ENCODE results near the gene RAB39A. TPM values are rescaled to one million over a fixed set of nuclear protein-coding genes. Genes with fewer than 3 reads are reported as not detected.

The RAB39A gene
- total RNA-seq, 1 donor from 2014 or later = 47.7 TPM

DNA sequence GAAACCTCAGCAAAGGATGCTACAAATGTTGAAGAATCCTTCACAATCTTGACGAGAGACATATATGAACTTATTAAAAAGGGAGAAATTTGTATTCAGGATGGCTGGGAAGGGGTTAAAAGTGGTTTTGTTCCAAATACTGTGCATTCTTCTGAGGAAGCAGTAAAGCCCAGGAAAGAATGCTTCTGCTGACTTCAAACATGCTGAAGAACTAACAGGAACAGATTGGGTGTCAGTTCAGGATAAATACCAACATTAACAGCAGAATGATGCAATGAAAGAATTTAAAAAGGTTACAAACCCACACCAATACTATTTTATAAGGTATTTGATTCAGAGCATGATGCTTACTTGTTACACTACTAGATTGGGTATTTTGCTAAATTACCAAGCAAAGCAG, 33.9 kb downstream of the RAB39A start:
- no peak for DNase-seq

DNA sequence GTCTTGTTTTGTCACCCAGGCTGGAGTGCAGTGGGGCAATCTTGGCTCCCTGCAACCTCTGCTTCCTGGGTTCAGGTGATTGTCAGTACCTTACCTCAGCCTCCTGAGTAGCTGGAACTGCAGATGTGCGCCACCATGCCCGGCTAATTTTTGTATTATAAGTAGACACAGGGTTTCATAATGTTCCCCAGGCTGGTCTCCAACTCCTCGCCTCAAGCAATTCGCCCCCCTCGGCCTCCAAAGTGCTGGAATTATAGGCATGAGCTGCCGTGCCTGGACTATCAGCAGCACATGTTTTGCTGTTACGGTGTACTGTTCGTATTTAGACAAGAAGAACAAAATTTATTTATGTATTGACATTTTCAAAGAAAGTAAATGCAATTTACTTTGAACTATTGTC, 34.8 kb downstream of the RAB39A start:
- DNase-seq = no peak

DNA sequence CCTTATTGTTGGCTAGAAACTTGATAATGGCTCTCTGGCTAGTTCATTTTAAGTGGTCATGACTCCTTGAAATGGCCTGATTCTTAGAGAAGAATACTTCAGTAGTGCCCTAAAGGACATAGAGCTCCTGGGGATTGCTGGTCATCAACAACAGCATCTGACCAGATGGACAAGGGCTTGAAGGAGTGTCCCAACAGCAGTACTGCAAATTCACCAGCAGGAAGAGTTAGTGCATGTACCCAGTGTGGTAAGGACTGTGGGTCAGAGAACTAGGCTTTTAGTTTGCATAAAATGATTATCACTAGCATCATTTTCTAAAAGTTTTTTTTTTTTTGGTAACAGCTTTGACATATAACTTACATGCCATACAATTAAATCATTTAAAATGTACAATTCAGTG, 41.0 kb downstream of the RAB39A start:
- no peak for DNase-seq

DNA sequence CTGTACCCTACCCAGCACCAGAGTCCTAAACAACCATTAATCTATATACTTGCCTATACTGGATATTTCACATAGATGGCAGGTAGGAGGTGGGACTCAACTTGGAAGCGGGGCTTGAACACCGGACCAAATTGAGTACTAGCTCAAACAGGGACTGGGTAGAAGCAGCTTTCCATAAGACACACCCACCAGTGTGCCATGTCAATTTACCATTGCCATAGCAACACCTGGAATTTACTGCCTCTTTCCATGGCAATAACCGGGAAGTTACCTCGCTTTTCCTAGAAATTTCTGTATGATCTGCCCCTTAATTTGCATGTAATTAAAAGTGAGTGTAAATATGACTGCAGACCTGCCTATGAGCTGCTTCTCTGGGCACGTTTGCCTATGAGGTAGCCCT, 41.8 kb downstream of the RAB39A start:
- no peak for DNase-seq

DNA sequence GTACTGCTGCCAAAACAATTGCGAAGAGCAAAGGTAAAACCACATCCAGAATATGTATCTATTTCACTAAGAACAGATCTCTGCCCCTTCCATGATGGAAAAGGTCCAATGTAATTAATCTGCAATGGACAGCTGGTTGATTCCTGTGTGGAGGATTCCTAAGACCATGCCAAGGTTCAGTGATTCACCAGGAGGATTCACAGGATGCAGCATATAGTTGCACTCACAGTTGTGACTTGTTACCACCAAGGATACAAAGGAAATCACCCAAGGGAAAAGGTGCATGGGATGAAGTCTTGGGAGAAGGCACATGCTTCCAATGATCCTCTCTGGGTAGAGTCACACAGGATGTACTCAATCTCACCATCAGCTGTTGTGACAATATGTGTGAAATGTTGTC, 45.4 kb downstream of the RAB39A start:
- no peak for DNase-seq

DNA sequence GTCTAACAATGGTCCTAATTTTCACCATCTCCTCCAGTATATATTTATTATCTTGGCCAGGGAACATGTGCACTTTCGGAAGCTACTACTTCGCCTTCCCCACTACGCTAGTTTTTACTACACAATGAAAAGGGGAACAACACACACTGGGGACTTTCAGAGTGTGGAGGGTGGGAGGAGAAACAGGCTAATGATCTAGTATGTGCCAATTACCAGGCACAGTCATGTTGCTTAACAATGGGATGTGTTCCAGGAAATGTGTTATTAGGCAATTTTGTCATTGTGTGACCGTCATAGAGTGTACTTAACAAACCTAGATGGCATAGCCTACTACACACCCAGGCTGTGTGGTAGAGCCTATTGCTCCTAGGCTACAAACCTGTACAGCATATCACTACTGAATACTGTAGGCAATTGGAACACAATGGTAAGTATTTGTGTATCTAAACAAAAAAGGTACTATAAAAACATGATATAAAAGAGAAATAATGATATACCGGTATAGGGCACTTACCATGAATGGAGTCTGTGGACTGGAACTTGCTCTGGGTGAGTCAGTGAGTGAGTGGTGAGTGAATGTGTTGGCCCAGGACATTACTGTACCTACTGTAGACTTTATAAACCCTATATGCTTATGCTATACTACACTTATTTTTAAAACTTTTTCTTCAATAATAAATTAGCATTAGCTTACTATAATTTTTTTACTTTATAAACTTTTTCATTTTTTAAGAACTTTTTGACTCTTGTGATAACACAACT, 60.3 kb downstream of the RAB39A start:
- DNase-seq = no peak

DNA sequence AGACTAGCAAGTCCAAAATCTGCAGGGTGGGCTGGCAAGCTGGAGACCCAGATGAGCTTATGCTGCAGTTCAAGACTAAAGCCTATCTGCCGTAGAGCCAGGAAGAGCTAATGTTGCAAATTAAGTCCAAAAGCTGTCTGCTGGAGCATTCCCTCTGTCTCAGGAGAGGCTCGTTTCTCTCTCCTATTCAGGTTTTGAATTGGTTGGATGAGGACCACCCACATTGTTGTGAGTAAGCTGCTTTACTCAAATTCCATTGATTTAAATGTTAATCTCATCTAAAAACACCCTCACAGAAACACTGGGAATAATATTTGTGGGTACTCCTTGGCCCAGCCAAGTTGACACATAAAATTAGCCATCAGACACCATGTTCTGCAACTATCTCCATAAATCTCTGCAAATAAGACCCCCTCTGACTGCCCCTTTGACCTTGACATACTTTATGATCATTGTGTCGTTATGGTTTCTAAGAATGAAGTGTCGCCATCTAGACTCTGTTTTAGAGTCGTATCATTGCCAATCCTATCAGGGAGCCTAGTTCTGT, 63.7 kb downstream of the RAB39A start:
- DNase-seq = no peak

DNA sequence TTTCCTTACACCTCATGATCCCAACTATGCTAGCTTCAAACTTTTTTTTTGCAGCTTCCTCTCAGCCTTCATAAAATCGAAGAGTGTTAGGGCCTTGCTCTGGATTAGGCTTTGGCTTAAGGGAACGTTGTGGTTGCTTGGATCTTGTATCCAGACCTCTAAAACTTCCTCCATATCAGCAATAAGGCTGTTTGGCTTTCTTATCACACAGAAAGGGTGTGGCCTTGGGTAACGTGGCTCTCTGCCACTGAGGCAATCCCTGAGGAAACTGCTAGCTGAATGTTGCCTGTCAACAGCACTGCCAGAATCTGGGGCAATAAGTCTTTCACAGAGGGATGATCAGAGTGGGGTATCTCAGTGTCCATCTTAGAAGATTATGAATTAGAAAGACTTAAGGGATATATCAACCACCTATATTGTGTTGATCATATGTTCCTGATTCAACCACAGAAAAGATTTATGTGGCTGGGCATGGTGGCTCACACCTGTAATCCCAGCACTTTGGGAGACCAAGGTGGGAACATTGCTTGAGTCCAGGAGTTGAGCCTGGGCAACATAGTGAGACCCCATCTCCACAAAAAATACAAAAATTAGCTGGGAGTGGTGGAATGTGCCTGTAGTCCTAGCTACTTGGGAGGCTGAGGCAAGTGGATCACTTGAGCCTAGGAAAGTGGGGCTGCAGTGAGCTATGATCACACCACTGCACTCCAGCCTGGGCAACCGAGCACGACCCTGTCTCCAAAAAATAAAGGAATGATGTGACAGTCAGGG, 67.9 kb downstream of the RAB39A start:
- DNase-seq = no peak

DNA sequence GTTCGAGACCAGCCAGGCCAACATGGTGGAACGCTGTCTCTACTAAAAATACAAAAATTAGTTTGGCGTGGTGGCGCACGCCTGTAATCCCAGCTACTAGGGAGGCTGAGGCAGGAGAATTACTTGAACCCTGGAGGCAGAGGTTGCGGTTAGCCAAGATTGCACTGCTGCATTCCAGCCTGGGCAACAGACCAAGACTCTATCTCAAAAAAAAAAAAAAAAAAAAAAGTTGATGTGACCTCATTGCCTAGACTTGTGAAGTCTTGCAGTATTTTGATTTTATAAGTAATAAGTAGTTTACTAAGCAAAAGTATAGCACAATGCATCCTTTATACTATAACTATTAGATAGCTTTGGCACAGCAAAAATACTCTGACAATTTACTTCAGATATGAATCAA, 70.5 kb downstream of the RAB39A start:
- no peak for DNase-seq

DNA sequence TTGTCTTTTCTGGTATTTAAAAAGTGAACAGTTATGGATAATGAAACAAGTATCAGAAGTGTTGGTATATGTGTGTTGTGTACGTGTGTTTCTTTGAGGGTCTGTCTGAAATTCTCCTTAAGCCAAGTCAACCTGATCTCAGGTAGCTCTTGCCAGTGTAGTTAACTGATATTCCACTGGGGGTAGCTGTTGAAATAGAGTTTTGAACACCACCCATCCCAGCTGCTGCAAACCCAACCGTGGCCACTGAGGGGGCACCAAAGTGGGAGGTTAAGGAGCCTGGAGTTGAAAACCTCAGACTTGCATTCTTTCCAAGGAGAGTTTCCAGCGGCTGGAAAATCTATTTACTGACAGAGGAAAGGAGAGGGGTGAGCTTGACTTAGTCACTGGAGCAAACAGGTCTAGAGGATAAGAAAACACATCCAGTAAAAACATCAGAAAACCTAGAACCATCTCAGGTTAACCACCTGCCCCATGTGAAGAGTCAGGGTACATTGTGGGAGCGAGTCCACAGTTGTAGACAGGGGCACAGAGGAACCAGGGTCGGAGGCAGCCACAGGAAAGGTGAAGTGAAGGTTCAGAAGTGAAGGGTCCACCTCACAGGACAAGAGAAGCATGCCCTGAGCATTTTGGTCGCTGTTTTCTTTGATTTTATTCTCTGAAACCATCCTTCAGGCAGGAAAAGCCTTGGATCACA, 71.7 kb downstream of the RAB39A start:
- no peak for DNase-seq

DNA sequence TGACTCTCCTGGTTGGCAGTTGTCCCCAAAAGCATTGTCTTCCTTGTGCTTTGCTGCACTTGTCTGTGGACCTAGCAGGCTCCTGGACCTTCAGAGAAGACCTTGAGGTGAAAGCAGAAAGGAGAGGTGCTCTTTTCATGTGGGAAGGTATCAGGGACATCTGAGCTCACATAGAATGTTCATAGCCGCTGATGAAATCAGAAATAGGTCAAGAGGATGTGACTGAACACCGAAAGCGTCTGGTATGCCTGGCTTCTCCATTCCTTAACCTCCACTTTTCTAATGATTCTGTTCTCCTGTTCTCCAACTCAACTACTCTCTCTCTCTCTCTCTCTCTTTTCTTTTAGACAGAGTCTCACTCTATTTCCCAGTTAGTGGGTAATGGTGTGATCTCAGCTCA, 74.2 kb downstream of the RAB39A start:
- no peak for DNase-seq

DNA sequence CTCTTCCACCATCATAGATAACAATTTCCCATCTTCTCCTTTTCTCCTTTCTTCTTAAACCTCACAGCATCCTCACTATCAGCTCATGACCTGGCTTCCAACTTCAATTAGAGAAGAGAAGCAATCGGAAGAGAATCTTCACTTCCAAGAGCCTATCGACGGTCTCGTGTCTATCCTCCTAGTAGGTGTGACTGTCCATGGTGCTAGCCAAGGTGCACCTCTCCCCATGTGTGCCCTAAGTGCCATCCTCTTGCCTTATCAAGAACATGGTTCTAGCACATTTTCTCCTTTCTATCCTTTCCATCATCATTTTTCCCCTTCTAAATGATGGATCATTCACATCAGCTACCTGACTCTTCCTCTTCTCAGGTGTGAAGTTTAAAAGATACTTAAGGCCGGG, 75.4 kb downstream of the RAB39A start:
- DNase-seq = no peak

DNA sequence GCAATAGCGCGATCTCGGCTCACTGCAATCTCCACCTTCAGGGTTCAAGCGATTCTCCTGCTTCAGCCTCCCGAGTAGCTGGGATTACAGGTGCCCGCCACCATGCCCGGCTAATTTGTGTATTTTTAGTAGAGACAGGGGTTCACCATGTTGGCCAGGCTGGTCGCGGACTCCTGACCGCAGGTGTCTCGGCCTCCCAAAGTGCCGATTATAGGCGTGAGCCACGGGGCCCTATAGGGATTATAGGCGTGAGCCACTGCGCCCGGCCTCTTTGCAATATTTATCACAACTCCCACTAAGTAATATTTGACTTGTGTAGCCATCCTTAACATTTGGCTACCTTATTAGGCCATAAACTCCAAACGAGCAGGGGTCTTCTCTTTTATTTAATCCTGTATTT, 79.6 kb downstream of the RAB39A start:
- DNase-seq = no peak

DNA sequence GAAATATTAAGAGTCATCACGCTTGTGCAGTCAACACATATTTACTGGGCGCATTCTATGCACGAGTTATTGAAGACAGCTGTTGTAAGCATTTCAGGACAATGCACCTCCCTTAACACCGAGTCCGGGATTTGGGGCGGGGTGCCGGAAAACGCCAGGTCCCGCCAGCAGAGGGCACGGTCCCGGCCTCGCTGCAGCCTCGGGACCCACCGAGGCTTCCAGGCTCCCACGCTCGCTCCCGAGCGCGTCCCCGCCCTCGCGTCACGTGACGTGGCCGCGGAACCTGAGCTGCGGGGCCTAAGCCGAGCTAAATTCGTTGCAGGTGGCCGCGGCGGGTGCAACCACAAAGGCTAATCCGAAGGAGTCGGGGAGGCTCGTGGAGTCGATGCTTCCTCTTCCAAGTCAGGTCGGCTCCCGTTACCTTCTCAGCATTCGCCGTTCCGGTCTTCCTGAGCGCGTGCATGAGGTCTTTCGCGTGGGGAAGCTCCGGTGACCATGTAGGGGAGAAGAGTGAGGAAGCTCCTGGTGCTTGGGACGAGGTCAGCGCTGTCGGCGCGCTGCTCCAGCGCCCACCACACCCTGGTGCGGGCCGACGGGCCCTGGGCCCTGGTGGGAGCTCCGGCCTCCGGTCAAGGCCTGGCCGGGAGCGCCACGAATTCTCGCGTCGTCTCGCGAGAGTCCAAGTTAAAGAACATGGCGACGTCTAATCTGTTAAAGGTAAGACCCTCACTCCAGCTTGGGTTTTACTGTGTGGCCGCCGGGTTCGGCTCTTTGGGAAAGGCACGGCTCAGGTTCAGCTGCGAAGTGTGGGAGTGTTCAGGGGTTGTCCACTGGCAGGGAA, 80.6 kb downstream of the RAB39A start, which contains the start of gene CUL5:
TSS of gene CUL5 (plus strand) at position 243 of the 841 bp plus-strand sequence. CDS start at position 694, 451 bp downstream.
- peak; percentile 79 for DNase-seq

DNA sequence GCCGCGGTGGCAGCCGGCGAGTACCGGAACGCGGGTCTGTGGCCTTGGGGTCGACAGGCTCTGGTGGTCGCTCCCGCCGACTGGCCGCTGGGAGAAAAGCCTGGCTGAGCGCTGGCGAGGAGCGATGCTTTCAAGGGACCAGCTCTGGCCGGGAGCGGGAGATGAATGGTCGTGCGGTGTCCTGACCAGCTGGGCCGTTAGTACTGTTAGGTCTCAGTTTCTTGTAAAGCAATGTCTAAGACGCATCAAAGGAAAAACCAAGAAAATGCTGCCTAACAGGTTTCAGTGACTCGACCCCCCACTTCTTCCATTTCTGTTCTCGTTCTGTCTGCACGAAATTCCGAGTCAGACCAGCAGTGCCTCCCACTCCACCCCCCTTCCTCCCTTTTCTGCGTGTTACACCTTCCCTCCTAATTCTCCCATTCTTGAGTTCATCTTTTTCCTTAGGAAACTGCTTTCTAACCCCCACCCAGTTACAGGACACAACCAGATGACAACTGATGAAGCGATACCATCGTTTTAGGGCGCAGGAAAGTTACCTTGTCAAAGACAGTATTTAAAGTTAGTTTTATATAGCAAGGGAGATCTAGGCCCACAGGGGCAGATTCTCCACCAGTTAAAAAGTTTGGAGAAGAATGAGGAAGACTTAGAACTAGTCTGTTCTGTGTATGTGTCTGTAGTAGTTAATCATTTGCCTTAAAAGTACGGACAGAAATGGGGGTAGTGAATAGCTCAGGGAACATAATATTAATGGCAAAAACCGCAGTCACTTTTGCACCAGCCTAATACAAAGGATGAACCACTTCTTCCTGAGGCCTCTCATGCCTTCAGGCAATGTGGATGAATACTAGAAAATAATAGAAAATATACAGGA, 81.5 kb downstream of the RAB39A start:
- DNase-seq = no peak

DNA sequence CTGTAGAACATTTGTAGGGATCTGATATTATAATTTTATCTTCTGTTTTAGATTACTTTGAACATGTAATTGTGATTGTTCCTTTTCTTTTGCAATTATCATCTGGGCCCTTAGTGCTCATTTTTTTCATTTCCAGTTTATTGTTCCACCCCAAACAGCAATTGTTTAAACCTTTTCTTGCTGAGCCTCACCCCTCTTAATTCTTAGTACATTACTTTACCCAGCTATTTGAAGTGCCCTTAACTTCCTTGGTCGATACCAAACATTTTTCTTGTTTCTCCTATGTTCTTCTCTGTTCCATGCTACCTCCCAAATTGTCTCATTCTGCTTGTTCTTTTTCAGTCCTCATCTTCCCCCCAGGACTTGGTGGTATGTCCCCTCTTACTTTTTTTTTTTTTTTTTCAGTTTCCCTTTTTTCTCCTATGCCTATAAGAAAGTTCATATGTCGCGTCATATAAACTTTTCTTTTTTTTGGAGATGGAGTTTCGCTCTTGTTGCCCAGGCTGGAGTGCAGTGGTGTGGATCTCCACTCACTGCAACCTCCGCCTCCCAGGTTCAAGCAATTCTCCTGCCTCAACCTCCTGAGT, 84.0 kb downstream of the RAB39A start:
- no peak for DNase-seq

All from occipital lobe (tissue), 2 donors.